Tibial nerve (tissue), 3 donors: ENCODE data around the gene OPALIN.

Source experiments
- CTCF ChIP-seq, 5 experiments: fragments of 200-600 bp in 3 of 5; fragments of 450-650 bp in 2 of 5; sonication (generic) in 3 of 5; IDR thresholded peaks; one replicate each; pipeline ENCODE4 v1.5.1; 2016 to 2019; ENCODE audit warnings: antibody characterized with exemption in 5 of 5, mild to moderate bottlenecking in 3 of 5, moderate library complexity in 2 of 5
- POLR2A ChIP-seq, 2 donors: fragments of 450-650 bp; IDR thresholded peaks; one replicate each; pipeline ENCODE4 v1.6.1; 2017; ENCODE audit warnings: antibody characterized with exemption in 2 of 2, mild to moderate bottlenecking in 2 of 2, moderate library complexity in 2 of 2

- TF ChIP-seq CTCF (IDR thresholded peaks at IDR 0.05) (no peak), POLR2A (IDR thresholded peaks at IDR 0.05) (no peak)
These were observed 6.2 kb downstream of the OPALIN start for GRCh38 chr10:96352582-96352981.
